Measurements from ENCODE around the gene CSNK1G2.

Gene CSNK1G2

DNA sequence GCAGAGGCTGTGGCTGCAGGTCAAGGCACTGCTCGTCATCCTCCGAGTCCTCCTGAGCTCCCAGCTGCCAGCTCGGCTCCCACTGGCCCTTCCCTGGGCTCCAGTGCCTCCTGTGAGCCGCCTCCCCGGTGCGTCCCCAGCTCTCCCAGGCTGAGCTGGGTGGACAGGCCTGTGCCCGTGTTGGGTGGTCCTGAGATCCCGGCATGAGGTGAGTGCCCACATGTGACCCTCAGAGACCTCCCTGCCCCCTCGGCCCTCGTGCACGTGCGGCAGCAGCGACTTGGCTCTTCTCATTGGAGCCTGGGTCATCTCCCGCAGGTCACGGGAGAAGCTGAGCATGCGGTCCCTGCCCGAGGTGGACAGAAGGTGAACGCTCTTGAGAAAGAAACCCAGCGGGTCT, 20.3 kb upstream of the CSNK1G2 start:
- no peak for DNase-seq

DNA sequence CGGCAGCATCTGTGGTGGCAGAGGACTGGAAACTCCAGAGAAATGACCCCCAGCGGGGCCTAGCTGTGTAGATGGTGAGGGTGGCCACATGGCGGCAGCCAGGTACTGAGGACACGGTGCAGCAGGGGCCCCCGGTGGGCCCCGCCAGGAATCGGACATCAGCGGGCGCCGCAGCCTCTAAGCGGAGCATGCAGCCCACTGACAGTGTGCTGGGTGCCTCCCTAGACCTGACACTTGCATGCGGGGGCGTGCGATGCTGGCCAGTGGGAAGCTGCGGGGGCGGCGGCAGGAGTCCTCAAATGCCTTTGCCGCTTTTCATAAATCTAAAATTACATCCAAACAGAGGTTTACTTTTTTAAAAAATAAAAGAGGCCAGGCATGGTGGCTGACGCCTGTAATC, 19.6 kb upstream of the CSNK1G2 start:
- DNase-seq: no peak

DNA sequence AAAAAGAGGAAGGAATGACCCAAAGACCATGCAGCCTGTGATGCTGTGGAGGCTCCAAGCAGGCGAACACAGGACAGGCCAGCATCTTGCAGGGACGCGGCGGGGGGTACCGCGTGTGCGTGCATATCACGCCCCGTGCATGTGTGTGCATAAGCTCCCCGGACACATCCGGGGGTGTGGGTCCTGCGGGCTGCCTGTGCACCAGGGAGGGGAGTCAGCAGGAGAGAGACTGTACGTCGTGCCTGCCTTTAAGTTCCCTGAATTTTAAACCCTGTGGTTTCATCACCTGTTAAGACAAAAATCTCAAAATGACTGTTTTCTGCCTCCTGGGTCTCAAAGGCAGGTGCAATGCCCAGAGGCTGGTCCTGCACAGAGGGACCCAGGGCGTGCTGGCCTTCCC, 19.1 kb upstream of the CSNK1G2 start:
- DNase-seq: no peak

DNA sequence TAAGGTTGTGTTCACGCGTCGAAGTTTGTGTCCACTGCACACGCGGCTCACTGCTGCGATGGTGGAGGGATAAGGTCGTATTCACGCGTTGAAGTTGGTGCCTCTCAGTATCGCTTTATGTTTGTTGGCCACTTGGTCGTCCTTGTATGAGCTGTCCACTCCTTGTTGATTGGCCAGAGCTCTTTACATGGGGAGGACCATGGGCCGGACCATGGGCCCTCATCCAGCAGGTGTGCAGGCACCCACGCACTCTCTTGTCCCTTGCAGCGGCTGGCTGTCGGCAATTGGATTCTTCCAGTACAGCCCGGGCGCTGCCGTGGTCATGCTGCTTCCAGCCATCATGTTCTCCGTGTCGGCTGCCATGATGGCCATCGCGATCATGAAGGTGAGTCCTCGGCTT, 18.2 kb upstream of the CSNK1G2 start:
- DNase-seq: no peak

DNA sequence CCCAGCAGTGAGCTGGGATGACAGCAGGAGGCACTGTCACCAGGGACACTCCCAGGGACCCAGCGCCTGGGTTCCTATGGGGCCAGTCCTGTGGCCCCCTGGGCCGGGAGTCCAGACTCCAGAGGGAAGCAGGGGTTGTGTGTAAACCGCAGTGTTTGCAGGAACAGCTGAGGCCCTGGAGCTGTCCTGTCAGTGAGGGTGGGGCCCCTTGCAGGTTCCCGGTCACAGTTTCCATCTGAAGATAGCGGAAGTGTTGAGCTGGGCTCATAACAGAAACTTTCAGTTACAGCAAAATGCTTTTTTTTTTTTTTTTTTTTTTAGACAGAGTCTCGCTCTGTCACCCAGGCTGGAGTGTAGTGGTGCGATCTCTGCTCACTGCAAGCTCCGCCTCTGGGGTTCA, 17.7 kb upstream of the CSNK1G2 start:
- no peak for DNase-seq

DNA sequence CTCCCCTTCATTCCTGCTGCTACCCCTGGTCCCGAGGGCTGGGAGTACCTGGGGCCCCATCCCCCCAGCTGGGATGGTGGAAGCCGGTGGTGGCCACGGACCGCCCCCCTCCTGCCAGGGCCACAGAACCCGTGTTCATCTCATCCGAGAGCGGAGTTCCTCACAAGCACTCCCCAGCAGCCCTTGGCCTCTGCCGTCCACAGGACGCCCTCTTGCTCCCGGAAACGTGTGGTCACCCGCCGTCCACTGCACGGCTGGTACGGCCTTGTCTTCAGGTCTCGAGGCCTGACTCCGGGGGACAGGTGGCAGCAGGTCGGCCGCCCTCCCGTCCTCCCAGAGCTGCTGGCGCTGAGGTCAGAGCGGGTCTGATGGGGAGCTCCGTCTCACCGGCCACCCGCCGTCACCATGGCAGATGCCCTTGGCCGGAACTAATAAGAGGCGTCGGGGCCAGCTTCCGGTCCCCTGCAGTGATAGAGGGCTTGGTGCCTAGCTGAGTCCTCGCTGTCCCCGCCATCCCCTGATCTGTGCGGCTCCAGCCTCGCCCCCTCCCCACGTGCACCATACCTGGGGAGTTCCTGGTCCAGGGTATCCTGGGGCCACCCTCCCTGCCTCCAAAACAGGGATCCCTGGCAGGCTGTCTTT, 16.5 kb upstream of the CSNK1G2 start:
- DNase-seq: no peak

DNA sequence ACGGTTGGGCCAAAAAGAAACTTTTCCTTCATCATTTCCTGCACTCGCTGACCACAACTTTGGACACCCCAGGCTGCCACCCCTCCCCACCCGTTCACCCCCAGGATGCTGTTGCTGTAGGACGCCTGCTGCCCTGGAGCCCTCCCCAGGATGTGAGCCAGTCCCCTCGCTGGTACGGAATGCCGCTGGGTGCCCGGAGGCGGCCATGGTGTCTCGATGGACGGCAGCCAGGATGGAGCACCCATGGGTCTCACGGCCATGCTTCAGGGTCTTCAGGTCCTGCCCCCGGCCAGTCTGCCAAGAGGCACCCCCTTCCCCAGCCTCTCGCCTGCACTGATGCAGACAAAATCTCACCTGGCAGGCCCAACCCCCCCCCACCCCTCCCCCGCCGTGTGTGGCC, 15.4 kb upstream of the CSNK1G2 start:
- DNase-seq: no peak

DNA sequence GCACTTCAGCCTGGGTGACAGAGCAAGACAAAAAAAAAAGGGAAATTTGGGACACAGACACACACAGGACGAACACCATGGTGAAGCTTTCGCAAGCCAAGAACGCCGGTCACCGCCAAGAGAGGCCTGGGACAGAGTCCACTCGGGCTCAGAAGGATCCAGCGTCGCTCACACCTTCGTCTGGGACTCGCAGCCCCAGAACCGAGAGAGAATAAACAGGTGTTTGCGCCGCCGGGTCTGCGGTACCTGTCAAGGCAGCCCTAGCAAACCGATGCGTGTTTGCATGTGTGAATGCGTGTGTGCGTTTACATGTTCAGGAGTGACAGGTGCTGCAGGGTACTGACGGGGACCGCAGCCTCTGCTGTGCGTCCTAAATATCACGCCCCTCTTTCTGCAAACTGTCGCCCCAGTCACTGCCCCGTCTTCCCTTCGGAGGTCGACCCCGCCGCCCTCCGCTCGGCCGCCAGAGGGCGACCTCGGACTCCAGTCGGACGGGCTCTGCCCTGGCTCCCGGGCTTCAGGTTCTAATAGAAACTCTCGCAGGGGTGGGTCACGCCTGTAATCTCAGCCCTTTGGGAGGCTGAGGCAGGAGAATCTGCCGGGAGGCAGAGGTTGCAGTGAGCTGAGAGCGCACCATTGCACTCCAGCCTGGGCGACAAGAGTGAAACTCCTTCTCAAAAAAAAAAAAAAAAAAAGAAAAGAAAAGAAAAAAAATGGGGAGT, 11.8 kb upstream of the CSNK1G2 start:
- DNase-seq: peak; percentile 74

DNA sequence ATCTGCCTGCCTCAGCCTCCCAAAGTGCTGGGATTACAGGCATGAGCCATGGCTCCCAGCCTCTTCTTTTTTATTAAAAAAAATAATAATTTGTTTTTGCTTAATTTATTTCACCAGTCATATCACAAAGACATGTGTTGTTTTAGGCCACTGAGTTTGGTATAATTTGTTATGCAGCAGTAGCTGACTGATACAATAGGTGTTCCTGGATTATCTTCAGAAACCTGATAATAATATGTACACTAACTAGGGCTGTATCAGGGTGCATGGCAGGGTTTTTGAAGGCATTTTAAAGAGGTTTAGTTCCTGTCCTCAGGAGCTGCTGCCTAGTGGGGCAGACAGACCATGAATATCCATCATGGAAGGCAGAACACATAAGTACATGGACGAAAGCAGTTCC, 9.5 kb upstream of the CSNK1G2 start:
- DNase-seq: no peak

DNA sequence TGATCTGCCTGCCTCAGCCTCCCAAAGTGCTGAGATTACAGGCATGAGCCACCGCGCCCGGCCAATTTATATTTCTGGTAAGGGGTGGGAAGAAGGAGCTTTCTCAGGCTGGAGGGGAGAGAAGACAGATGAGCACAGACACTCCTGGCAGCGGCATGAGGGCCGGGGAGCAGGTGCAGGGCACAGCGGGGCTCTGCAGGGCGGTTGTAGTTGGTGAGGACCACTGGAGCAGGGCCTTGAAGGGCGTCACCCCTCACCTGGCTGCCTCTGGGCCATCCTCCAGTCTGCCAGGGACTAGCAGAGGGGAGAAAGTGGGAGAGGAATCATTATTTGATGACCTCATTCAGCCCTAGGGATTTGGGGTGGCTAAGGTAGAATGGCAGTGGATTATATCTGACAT, 8.6 kb upstream of the CSNK1G2 start:
- DNase-seq: no peak

DNA sequence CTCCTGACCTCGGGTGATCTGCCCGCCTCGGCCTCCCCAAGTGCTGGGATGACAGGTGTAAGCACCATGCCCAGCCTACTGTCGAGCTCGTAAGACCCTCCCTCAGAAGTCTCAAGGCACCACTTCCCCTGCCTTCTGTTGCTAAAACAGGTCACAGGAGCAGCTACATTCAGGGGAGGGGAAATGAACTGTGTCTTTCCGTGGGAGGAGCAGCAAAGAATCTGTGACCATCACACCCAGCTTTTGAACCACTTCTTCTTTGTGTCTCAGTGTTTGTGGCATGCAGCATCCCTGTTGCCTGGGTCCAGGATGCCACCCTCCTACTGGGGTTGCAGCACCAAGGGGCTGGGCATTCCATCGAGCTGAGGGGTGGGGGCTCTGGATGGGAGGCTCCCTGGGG, 7.7 kb upstream of the CSNK1G2 start:
- DNase-seq: no peak

DNA sequence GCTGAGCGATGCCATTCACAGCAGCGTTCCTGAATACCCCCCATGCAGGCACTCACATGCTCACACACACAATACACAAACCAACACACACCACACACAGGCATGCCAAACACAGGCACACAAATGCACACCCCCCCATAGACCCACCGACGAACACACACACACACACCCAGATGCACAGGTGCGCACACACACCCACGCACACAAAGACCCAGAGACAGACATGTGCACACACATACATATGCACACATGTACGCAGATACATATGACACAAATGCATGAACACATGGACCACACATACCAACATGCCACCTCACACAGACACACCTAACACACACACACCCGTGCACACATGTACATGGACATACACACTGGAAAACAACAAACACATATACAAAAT, 7.0 kb upstream of the CSNK1G2 start:
- DNase-seq: no peak

DNA sequence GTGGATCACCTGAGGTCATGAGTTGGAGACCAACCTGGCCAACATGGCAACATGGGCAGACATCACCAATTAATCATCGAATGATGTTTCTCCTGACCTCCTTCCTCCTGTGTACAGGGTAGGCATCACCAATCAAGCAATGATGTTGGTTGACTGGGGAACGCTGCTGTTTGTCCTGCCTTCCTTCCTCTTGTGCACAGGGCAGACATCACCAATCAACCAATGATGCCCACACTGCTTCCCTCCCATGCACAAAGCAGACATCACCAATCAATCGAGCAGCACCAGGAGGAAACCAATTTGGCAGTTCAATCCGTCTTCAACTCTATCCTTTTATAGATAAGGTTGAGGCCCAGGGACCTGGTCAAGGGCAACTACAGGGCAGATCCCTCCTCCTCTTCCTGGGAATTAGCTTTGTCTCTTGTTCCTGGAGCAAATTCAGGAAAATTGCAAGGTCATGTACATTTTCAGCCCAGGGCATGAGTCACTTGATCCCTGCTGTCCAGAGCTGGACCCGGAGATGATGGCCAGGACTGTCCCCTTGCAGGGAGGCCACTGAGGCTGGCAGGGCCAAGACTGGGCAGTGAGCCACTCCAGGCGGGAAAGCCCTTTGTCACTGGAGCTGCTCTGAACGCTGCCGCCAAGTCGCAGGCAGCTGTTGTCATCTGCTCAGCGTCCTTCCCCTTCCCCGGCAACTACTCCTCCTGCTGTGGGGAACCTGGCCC, 5.3 kb upstream of the CSNK1G2 start:
- no peak for DNase-seq

DNA sequence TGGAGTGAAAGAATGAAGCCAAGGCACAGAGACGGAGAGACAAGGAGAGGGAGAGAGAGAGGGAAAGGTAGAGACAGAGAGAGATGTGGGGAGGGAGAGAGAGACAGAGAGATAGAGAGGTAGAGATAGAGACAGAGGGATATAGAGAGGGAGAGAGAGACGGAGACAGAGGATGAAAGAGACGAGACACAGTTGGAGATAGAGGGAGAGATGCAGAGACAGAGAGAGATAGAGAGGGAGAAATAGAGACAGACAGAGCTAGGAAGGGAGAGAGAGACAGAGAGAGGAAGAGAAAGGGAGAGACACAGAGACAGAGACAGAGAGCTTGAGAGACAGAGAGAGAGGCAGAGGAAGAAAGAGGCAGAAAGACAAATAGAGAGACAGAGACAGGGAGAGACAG, 4.5 kb upstream of the CSNK1G2 start:
- no peak for DNase-seq

DNA sequence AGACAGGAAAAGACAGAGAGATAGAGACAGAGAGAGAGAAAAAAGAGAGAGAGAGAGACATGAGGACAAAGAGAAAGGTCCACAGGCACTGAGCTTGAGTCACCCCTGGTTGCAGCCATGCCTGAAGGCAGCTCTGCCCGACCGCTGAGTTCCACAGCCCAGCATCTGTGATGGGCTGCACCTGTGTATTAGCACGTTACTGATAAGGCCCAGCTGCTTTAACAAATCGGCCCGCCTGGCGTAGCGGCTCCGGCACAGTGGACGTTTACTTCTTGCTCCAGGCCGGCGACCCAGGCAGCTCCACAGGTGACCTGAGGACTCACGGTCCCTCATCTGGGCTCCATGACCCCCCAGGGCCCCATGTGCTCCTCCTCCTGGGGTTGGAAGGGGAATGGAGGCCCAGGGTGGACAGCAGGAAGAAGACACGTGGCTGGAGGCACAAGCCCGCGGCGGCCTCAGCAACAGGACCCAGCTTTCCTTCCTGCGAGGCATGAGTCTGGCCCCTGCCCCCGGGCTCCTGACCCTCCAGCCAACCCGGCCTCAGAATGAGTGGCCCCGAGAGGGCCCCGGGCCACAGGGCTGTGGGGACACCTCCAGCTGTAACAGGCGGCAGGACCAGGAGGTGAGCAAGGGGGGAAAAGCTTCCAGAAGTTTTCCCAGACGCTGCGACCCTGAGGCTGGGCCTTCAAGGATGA, 3.9 kb upstream of the CSNK1G2 start:
- DNase-seq: no peak

DNA sequence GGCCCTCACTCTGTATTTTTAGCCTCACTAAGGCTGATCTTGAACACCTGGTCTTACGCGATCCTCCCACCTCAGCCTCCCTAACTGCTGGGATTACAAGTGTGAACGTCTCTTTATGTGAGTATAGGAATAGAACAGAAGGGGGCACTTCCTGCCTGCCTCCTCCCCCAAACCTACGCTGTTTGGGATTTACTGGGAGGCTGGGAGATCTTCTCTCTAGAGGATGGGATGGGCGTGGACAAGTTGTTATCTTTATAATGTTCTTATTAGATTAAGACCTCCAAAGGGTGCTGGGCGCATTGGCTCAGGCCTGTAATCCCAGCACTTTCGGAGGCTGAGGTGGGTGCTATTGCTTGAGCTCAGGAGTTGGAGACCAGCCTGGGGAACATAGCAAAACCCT, 2.9 kb upstream of the CSNK1G2 start:
- DNase-seq: no peak

DNA sequence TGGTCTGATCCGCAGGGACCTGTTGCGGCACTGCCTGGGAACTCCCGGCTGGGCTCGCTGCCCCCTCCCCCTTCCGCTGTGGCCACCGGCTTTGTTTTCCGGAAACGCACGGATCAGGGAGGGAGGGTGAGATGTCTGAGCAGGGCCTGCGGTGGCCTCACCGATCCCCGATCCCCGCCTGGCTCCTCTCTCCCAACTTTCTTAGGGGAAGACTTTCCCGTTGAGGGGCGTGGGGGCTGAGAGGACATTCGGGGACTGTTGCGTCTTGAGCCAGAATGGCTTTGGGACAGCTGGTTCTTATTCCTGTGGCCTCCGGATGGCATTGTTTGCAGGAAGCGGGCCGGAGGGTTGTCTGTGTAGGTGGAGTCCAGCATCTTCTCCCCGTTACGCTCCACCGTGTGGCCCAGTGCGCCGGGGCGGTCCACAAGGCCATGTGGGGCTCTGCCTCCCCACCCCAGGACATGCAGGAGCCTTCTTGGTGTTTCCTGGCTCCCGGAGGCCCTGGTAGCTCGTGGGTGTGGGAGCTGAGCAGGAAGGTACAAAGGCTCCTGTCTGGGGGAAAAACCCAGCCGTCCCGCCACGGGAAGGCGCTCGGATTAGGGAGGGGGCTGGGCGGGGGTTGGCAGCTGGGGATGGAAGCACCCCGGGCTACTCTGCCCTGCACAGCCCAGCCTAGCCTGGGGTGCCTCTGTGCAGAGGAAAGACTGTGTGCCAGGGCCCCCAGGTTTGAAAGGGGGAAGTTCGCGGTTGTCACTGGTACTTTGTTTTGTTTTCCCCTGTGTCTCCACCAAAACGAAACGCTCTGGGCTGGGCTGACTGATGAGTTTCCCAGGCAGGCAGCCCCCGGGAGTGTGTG, 1.3 kb downstream of the CSNK1G2 start:
- peak; percentile 54 for DNase-seq

DNA sequence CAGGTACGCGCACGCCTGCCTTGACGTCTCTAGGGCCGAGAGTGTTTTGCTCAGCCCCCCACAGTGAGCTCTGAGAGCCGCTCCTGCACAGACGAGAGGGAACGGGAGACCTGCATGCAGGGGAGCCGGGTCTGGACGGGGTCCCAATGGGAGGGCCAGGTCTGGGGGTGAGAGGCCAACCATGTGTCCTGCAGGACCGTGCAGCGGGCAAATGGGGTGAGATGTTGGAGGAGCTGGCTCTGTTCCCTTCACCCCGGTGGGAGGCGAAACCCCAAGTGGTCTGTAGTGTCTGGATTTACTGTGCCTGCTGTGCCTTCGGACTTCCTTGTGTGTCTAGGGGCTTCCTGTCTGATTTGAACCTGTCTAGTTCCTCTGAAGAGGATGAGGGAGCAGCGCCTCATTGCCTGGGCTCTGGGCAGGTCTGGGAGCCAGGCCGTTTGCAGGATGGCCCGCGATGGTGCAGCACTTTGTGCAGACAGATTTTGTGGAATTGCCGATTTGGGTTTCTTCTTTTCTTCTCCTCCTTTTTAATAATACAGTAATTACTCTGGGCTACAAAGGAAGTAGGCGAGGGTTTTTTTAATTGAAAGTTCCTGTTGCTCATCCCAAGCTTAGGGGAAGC, 2.1 kb downstream of the CSNK1G2 start:
- DNase-seq: no peak

DNA sequence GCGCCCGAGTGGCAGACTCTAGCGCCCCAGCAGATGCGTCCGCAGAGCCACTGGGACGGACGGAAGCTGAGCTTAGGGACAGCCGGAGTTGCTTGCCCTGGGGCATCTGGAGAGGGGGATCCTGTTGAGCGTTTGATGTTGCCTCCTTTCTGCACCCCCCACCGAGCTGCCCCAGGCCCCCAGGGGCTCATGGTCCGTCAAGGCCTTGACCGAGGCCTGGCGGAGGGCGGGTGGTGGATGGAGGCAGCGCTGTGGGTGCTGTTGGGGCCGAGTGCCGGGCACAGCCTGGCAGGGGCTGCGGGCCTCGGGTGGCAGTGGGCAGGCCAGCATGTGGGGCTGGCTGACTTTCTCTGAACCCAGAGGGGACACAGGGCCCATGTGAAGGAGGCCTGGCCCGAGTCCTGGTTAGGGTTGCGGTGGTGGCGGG, 2.7 kb downstream of the CSNK1G2 start:
- no peak for DNase-seq

DNA sequence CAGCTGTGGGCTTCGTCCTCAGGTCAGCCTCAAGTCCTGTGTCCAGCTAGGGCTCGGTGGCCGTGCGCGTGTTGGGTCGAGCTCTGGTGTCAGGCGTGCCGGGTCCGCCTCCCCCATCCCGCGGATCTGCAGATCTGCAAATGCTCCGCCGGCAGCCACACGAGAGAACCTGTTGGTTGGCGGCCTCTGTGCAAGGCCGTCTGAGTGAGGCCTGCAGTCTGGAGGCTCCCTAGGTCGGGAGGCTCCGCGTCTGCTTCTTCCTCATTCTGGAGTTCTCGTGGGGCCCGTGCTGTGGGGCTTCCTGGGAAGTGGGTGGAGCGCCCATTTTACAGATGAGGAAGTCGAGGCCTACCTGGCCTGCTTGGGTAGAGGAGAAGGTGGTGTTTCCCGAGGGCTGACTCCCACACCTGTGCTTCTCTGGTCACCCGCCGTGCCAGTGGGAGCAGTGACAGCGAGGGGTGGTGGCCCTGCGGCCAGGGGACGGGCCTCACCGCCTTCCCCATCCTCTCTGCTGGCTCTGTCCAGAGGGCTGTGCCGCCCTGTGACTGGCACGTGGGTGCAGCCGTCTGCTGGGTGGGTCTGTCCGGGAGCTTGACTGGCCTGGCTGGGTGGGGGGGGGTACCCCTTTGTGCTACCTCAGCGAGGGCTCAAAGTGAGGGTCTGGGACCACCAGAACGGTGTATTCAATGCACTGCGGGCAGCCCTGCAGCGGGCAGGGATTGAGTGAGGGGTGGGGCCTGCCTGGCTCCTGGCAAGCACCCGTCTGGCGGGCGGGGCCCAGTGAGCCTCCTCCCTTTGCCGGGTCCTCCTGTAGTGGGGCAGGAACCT, 3.3 kb downstream of the CSNK1G2 start:
- no peak for DNase-seq

DNA sequence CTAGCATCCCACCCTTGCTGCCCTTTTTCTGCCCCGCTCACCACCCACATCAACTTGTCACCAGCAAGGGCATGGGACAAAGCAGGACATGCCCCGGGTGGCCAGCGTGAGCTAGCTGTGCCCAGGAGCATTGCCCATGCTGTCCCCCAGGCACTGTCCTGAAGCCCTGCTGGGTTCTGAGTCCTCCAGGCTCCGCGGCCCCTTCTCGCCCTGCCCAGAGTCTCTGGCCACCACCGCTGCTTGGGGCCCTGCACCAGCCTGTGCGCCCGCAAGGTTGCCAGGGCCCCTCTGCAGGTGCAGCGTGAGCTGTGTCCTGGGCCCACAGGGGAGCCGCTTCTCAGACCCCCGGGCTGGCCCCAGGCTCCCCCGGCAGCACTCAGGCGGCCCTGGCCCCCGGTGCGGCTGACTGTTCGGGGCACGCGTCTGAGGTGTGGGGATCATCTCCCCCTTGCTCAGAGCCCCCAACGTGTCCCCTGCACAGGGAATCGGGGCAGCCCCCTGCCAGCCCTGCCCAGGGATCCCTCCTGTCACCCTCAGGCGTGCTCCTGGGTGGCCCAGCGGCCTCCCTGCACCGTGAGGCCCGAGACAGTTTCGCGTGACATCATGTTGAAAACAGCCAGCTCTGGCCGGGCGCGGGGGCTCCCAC, 4.1 kb downstream of the CSNK1G2 start:
- DNase-seq: no peak
